ENCODE measurements around the gene HOPX.

The HOPX gene

GRCh38 chr4:56657818-56658217 lies 23.3 kb downstream of the HOPX start:
- in situ Hi-C loops (cut with MboI; ENCODE audit: low pct_unique_long_range_greater_than_20kb, low sequenced_read_pairs), result no loop called here
- DNase-seq, result no peak

GRCh38 chr4:56657128-56657527 lies 24.0 kb downstream of the HOPX start:
- in situ Hi-C loops (cut with MboI; ENCODE audit: low pct_unique_long_range_greater_than_20kb, low sequenced_read_pairs), result no loop called here
- no peak for DNase-seq

GRCh38 chr4:56656346-56656643 lies 24.8 kb downstream of the HOPX start:
- in situ Hi-C loops (cut with MboI; ENCODE audit: low pct_unique_long_range_greater_than_20kb, low sequenced_read_pairs), result no loop called here

GRCh38 chr4:56655627-56656345 lies 25.3 kb downstream of the HOPX start:
- in situ Hi-C loops (cut with MboI; ENCODE audit: low pct_unique_long_range_greater_than_20kb, low sequenced_read_pairs), result no loop called here
- no peak for DNase-seq

More at GRCh38 chr4:56656346-56656643, 24.8 kb downstream of the HOPX start:
- no peak for DNase-seq

GRCh38 chr4:56655209-56655626 lies 25.9 kb downstream of the HOPX start:
- DNase-seq, result no peak
- in situ Hi-C loops (cut with MboI; ENCODE audit: low pct_unique_long_range_greater_than_20kb, low sequenced_read_pairs), result no loop called here

- no peak for DNase-seq
- in situ Hi-C loops (cut with MboI; ENCODE audit: low pct_unique_long_range_greater_than_20kb, low sequenced_read_pairs), result no loop called here
Measured at GRCh38 chr4:56654238-56654632, 26.9 kb downstream of the HOPX start.

GRCh38 chr4:56653461-56654237 lies 27.4 kb downstream of the HOPX start:
- peak; percentile 74 for DNase-seq
- in situ Hi-C loops (cut with MboI; ENCODE audit: low pct_unique_long_range_greater_than_20kb, low sequenced_read_pairs), result no loop called here

- in situ Hi-C loops (cut with MboI; ENCODE audit: low pct_unique_long_range_greater_than_20kb, low sequenced_read_pairs), result no loop called here
- no peak for DNase-seq
Measured at GRCh38 chr4:56652196-56652595, 28.9 kb downstream of the HOPX start.

GRCh38 chr4:56651056-56651350 lies 30.1 kb downstream of the HOPX start:
- in situ Hi-C loops (cut with MboI; ENCODE audit: low pct_unique_long_range_greater_than_20kb, low sequenced_read_pairs), result no loop called here
- DNase-seq, result no peak

- in situ Hi-C loops (cut with MboI; ENCODE audit: low pct_unique_long_range_greater_than_20kb, low sequenced_read_pairs), result no loop called here
- no peak for DNase-seq
Measured at GRCh38 chr4:56650262-56651055, 30.6 kb downstream of the HOPX start.

- no peak for DNase-seq
- in situ Hi-C loops (cut with MboI; ENCODE audit: low pct_unique_long_range_greater_than_20kb, low sequenced_read_pairs), result no loop called here
Measured at GRCh38 chr4:56649445-56650261, 31.4 kb downstream of the HOPX start.

- no peak for DNase-seq
- in situ Hi-C loops (cut with MboI; ENCODE audit: low pct_unique_long_range_greater_than_20kb, low sequenced_read_pairs), result no loop called here
Measured at GRCh38 chr4:56648824-56649151, 32.3 kb downstream of the HOPX start.

- in situ Hi-C loops (cut with MboI; ENCODE audit: low pct_unique_long_range_greater_than_20kb, low sequenced_read_pairs), result no loop called here
- DNase-seq, result no peak
Measured at GRCh38 chr4:56648021-56648823, 32.9 kb downstream of the HOPX start.

- no peak for DNase-seq
- in situ Hi-C loops (cut with MboI; ENCODE audit: low pct_unique_long_range_greater_than_20kb, low sequenced_read_pairs), result no loop called here
Measured at GRCh38 chr4:56646341-56646740, 34.8 kb downstream of the HOPX start.

GRCh38 chr4:56643596-56643995 lies 37.5 kb downstream of the HOPX start:
- no peak for DNase-seq
- in situ Hi-C loops (cut with MboI; ENCODE audit: low pct_unique_long_range_greater_than_20kb, low sequenced_read_pairs), result no loop called here

- no peak for DNase-seq
- in situ Hi-C loops (cut with MboI; ENCODE audit: low pct_unique_long_range_greater_than_20kb, low sequenced_read_pairs), result no loop called here
Measured at GRCh38 chr4:56641494-56642051, 39.5 kb downstream of the HOPX start.

- no peak for DNase-seq
- in situ Hi-C loops (cut with MboI; ENCODE audit: low pct_unique_long_range_greater_than_20kb, low sequenced_read_pairs), result no loop called here
Measured at GRCh38 chr4:56640621-56641493, 40.2 kb downstream of the HOPX start.

GRCh38 chr4:56637791-56638190 lies 43.3 kb downstream of the HOPX start:
- DNase-seq, result no peak
- in situ Hi-C loops (cut with MboI; ENCODE audit: low pct_unique_long_range_greater_than_20kb, low sequenced_read_pairs), result no loop called here
